IPS-15b (cell line): Measurements from ENCODE around the gene CHRNA10.

Experiments
- H3K27me3 ChIP-seq: one replicate; pipeline ENCODE4 v1.6.1; 2013; ENCODE audit warnings: low read length; ENCODE audit not compliant: control insufficient read depth, insufficient read depth
- H3K36me3 ChIP-seq: one replicate; pipeline ENCODE4 v1.6.1; 2013; ENCODE audit warnings: low read length; ENCODE audit not compliant: control insufficient read depth, insufficient read depth
- H3K4me1 ChIP-seq: one replicate; pipeline ENCODE4 v1.6.1; 2013; ENCODE audit warnings: mild to moderate bottlenecking, low read length; ENCODE audit not compliant: control insufficient read depth, insufficient read depth
- H3K4me3 ChIP-seq: one replicate; pipeline ENCODE4 v1.5.1; 2013; ENCODE audit warnings: low read depth, low read length
- H3K9ac ChIP-seq: one replicate; pipeline ENCODE4 v1.6.1; 2013; ENCODE audit warnings: low read depth, mild to moderate bottlenecking, low read length
- H3K9me3 ChIP-seq: one replicate; pipeline ENCODE4 v1.6.1; 2013; ENCODE audit warnings: mild to moderate bottlenecking, low read length; ENCODE audit not compliant: control insufficient read depth, insufficient read depth

Gene CHRNA10, protein sequence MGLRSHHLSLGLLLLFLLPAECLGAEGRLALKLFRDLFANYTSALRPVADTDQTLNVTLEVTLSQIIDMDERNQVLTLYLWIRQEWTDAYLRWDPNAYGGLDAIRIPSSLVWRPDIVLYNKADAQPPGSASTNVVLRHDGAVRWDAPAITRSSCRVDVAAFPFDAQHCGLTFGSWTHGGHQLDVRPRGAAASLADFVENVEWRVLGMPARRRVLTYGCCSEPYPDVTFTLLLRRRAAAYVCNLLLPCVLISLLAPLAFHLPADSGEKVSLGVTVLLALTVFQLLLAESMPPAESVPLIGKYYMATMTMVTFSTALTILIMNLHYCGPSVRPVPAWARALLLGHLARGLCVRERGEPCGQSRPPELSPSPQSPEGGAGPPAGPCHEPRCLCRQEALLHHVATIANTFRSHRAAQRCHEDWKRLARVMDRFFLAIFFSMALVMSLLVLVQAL

GRCh38 chr11:3671334-3672254 is at the start of gene CHRNA10:
Gene CHRNA10, minus strand, starts transcription at chr11:3671384. Its CDS starts 72 bp downstream, at chr11:3671312.
- H3K9ac ChIP-seq = no peak within 1 kb of the TSS
- no peak within 1 kb of the TSS for H3K4me3 ChIP-seq
- H3K9me3 ChIP-seq = no peaks in the 10 kb centered on the region
- H3K27me3 ChIP-seq = no peaks in the 10 kb centered on the region
- H3K36me3 ChIP-seq = peaks cover 25% of the 10 kb centered on the region
- H3K4me1 ChIP-seq = no peaks in the 10 kb centered on the region

DNA sequence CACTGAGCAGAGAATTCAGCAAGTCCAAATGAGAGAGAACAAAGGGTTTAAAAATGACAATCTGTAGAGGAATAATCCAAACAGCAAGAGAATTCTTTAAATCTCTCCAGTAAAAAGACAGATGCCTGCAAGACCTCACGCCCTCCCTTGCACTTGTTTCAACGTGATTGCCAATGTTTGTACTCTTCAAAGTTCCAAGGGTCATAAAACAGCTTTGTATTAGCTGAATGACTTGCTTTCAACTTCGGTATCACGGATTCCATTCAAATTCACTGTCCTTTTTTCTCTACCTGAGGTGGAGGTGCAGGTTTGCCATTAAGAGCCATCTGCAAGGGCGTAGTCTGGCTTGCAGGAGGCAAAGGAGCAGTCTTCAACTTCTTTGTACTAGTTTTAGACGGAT is 41.1 kb upstream of the CHRNA10 start:
- no peak overlapping the region for H3K4me3 ChIP-seq
- no peaks in the 10 kb centered on the region for H3K27me3 ChIP-seq
- no peaks in the 10 kb centered on the region for H3K9me3 ChIP-seq
- H3K36me3 ChIP-seq = peaks cover 23% of the 10 kb centered on the region
- peaks cover 8% of the 10 kb centered on the region for H3K4me1 ChIP-seq
- no peak overlapping the region for H3K9ac ChIP-seq

- Histone ChIP-seq H3K36me3 (peaks cover 21% of the 10 kb centered on the region), H3K9me3 (no peaks in the 10 kb centered on the region), H3K4me3 (no peak overlapping the region), H3K9ac (peak overlapping the region; percentile 3), H3K4me1 (peaks cover 8% of the 10 kb centered on the region), H3K27me3 (no peaks in the 10 kb centered on the region)
These were observed 39.5 kb upstream of the CHRNA10 start for GRCh38 chr11:3710485-3711259.

DNA sequence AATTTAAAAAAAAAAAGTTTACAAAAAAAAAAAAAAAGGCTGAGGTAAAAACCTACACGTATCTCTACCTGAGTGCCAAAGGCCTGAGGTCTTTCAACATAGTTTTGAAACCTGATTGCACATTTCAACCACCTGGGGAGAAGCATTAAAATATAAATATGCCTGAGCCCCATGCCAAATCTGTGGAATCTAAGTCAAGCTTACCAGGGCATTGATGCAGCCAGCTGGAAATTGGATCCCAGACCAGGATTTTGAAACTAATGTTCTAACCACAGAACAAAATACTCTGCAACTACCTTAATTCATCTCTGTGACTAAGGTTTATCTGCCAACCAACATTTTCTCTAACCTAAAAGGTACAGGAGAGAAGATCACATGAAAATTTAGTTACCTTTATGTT is 38.8 kb upstream of the CHRNA10 start:
- peaks cover 23% of the 10 kb centered on the region for H3K36me3 ChIP-seq
- H3K9me3 ChIP-seq = no peaks in the 10 kb centered on the region
- no peak overlapping the region for H3K9ac ChIP-seq
- no peaks in the 10 kb centered on the region for H3K27me3 ChIP-seq
- no peak overlapping the region for H3K4me3 ChIP-seq
- peaks cover 8% of the 10 kb centered on the region for H3K4me1 ChIP-seq

DNA sequence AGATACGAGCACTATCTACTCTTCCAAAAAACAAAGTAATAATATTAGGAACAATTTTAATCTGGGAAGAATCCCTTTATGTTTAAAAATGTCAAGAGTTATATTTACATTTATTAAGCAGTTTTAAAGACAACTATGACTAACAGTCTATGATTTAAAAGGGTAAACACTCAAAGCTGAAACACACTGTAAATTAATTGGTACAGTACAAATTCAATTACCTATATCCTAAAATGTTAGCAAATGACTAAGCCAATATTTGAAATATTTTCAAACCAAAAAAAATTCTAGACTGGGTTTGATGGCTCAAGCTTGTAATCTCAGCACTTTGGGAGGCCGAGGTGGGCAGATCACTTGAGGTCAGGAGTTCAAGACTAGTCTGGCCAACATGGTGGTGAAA is 36.0 kb upstream of the CHRNA10 start:
- no peak overlapping the region for H3K4me3 ChIP-seq
- no peaks in the 10 kb centered on the region for H3K27me3 ChIP-seq
- peaks cover 36% of the 10 kb centered on the region for H3K36me3 ChIP-seq

GRCh38 chr11:3703383-3703782 is 32.2 kb upstream of the CHRNA10 start:
- H3K9me3 ChIP-seq = no peaks in the 10 kb centered on the region
- no peak overlapping the region for H3K4me3 ChIP-seq
- H3K4me1 ChIP-seq = no peaks in the 10 kb centered on the region
- peaks cover 52% of the 10 kb centered on the region for H3K36me3 ChIP-seq
- H3K9ac ChIP-seq = no peak overlapping the region
- no peaks in the 10 kb centered on the region for H3K27me3 ChIP-seq

More for the DNA sequence above, 36.0 kb upstream of the CHRNA10 start:
- H3K9ac ChIP-seq = no peak overlapping the region
- H3K4me1 ChIP-seq = peaks cover 8% of the 10 kb centered on the region
- no peaks in the 10 kb centered on the region for H3K9me3 ChIP-seq

DNA sequence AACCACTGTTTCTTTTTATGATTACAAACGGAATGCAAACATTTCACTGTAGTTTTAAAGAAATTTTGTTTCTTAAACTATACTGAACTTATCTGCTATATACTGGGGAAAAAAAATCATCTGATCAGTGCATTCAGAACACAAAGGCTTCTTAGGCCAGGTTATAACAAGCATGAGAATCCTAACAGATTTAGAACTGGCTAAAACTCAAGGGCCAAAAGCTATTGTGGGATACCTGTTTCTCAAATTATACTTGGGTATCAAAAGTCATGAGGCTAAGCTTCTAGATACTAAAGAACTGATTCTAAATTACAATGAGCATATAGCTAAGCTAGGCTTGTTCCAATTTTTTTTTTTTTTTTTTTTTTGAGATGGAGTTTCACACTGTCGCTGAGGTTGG is 29.7 kb upstream of the CHRNA10 start:
- Histone ChIP-seq H3K36me3 (peaks cover 60% of the 10 kb centered on the region), H3K27me3 (no peaks in the 10 kb centered on the region), H3K9me3 (no peaks in the 10 kb centered on the region), H3K4me1 (no peaks in the 10 kb centered on the region), H3K9ac (no peak overlapping the region), H3K4me3 (no peak overlapping the region)

GRCh38 chr11:3700410-3700809 is 29.2 kb upstream of the CHRNA10 start:
- H3K36me3 ChIP-seq = peaks cover 59% of the 10 kb centered on the region

GRCh38 chr11:3686751-3687150 is 15.6 kb upstream of the CHRNA10 start:
- no peaks in the 10 kb centered on the region for H3K9me3 ChIP-seq
- H3K36me3 ChIP-seq = peaks cover 46% of the 10 kb centered on the region

More at GRCh38 chr11:3700410-3700809, 29.2 kb upstream of the CHRNA10 start:
- H3K4me1 ChIP-seq = no peaks in the 10 kb centered on the region
- H3K4me3 ChIP-seq = no peak overlapping the region
- no peaks in the 10 kb centered on the region for H3K27me3 ChIP-seq
- H3K9me3 ChIP-seq = no peaks in the 10 kb centered on the region
- H3K9ac ChIP-seq = no peak overlapping the region

DNA sequence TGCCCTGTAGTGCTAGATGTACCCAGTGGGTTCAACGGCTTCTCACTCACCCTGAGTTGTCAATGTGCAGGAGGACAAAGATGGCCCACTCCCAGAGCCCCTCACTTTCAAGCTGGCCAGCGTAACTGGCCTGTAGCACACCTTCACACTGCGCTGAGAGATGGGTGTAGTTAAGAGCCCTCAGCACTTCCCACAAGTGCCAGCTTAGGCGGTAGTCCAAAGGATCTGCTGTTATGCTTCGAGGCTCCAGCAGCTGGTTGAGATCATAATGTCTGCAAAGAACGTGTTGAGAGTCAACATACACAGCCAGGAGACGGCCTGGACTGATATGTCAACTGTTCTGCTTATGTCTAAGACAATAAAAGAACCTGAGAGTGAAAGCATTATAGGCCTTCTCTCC is 14.7 kb upstream of the CHRNA10 start:
- H3K9me3 ChIP-seq = no peaks in the 10 kb centered on the region
- H3K27me3 ChIP-seq = no peaks in the 10 kb centered on the region
- no peak overlapping the region for H3K9ac ChIP-seq
- no peak overlapping the region for H3K4me3 ChIP-seq
- peaks cover 49% of the 10 kb centered on the region for H3K36me3 ChIP-seq
- H3K4me1 ChIP-seq = no peaks in the 10 kb centered on the region

More at GRCh38 chr11:3686751-3687150, 15.6 kb upstream of the CHRNA10 start:
- H3K4me3 ChIP-seq = no peak overlapping the region
- no peaks in the 10 kb centered on the region for H3K4me1 ChIP-seq
- H3K9ac ChIP-seq = no peak overlapping the region
- no peaks in the 10 kb centered on the region for H3K27me3 ChIP-seq

GRCh38 chr11:3684819-3685172 is 13.6 kb upstream of the CHRNA10 start:
- Histone ChIP-seq H3K4me1 (no peaks in the 10 kb centered on the region), H3K36me3 (peaks cover 58% of the 10 kb centered on the region), H3K9ac (no peak overlapping the region), H3K4me3 (no peak overlapping the region), H3K9me3 (no peaks in the 10 kb centered on the region), H3K27me3 (no peaks in the 10 kb centered on the region)
